Activated T-cell treated with anti-CD3 and anti-CD28 coated beads for 1 hour (primary cell): ENCODE results near the gene ALKBH6.
A peak's percentile ranks its signal among the peaks of the same experiment; 100 is the strongest.

Experiments used
- DNase-seq: peaks from one replicate; pipeline ENCODE4 v3.0.0-alpha.2; 2020; ENCODE audit warnings: low read depth

The ALKBH6 gene

DNA sequence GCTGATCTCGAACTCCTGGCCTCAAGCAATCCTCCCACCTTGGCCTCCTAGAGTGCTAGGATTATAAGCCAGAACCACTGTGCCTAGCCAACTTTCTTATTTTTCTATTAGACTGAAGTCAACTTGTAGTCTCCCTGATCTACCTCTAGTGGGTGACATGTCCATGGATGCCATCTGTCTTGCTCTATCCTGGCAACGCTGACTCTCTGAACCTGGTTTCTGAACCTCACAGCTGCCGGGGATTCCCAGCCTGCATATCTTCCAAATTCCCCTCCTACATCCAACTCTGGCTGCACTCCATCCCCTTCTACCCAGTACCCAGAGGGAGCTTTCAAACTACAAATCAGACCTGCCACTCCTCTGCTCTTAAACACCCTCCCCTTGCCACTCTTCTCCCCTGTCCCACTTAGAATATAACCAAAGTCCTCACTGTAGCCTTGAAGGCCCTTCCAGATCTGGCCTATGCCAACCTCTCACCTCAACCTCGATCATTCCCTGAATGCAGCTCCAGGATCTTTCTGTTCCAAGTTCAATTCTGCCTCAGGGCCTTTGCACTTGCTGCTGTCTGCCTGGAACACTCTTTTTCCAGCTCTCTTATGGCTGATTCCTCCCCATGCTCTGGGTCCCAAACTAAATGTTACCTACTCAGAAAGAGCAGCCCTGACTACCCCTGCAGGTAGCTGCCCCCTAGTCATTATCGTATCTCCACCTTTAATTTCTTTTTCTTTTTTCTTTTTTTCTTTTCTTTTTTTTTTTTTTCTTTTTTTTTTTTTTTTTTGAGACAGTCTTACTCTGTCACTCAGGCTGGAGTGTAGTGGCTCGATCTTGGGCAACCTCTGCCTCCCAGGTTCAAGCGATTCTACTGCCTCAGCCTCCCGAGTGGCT is 16.5 kb upstream of the ALKBH6 start:
- no peak for DNase-seq

DNA sequence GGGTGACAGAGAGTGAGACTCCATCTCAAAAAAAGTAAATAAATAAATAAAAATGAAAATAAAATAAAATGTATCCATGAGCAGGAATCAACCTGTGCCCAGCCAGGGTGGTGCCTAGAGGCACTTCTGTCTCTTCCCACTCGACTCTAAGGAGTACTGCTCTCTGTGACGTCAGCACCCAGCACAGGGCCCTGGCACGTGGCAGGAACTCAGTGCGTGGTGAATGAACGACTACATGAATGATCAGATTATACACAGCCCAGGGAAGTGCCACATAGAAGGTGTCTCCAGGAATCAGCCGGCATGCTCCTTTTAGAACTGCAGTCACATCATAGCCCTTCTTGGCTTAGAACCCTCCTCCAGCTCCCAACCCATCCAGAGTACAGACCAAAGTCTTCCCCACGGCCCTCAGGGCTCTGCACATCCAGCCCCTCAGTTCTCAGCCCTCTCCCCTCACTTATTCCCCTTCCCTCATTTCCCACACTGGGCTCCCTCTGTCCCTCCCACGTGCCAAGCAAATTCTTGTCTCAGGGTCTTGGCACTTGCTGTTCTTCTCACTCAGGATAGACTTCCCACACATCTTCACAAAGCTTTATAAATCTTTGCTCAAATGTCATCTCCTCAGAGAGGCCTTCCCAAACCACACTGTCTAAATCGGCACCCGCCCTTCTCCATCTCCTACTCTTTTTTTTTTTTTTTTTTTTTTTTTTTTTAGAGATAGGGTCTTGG is 14.5 kb upstream of the ALKBH6 start:
- DNase-seq: no peak

DNA sequence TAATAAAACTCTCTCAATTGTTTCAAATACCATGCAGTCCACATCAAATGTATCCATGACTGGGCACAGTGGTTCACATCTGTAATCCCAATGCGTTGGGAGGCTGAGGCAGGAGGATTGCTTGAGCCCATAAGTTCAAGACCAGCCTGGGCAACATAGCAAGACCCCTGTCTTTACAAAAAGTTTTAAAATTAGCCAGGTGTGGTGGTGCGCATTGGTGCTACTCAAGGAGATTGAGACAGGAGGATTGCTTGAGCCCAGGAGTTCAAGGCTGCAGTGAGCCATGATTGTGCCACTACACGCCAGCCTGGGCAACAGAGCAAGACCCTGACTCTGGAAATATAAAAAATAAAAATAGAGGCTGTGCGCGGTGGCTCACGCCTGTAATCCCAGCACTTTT is 13.7 kb upstream of the ALKBH6 start:
- no peak for DNase-seq

DNA sequence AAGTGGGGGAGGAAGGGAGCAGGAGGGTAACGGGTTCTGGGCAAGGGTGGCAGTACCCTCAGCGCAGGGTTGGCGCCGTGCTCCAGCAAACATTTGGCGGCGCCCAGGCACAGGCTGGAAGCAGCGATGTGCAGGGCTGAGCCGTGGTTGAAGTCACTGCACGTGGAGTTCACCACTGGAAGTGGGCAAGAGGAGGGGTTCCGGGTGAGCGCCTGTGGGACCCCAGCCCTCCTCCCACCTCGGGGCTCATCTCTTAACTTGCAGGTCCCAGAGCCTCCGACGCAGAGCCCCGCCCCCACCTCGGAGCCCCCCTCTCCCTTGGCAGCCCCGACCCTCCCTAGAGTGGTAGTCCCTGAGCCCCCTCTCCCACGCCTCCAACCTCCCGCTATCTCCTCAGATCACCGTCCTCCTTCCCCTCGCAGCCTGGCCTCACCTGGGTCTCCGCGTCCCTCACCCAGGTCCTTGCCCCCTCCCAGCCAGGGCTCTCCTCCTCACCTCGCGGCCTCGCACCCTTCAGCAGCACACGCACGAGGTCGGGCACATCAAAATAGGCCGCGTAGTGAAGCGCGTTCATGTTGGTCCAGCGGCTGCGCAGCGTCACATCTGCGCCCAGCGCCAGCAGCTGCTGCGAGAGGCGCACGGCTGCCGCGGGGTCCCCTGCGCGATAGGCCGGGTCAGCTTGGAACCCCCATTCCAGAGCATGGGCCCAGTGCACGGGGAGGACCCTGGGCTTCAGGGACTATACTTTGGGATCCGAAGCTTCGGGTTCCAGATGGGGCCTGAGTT is 12.3 kb upstream of the ALKBH6 start:
- no peak for DNase-seq

DNA sequence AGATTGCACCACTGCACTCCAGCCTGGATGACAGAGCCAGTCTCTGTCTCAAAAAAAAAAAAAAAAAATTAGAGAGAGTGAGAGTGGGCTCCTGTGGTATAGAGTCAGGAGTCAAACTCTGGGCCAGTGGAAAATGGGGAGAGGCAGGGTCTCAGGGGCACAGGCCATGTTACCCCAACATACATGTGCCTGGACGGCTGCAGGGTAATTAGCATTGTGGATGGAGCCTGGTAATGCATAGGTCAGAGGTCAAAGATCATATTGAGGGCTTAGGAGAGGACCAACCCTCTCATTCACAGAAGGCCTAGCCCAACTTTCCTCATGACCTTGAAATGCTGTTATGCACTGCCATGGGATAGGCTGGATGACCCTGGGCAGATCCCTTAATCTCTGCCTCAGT is 11.5 kb upstream of the ALKBH6 start:
- no peak for DNase-seq

DNA sequence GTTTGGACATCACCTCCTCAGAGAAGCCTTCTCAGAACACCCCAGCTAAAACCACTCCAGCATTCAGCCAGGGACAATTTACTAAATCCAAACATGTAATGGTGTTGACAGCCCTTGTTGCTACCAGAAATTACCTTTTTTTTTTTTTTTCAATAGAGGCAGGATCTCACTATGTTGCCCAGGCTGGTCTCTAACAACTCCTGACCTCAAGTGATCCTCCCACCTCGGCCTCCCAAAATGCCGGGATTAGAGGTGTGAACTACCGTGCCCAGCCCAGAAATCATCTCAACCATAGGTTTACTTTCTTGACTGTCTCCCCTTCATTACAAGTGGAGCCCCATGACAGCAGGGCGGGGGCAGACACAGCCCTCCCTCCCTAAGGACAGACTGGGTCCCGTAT is 9.4 kb upstream of the ALKBH6 start:
- DNase-seq: no peak

DNA sequence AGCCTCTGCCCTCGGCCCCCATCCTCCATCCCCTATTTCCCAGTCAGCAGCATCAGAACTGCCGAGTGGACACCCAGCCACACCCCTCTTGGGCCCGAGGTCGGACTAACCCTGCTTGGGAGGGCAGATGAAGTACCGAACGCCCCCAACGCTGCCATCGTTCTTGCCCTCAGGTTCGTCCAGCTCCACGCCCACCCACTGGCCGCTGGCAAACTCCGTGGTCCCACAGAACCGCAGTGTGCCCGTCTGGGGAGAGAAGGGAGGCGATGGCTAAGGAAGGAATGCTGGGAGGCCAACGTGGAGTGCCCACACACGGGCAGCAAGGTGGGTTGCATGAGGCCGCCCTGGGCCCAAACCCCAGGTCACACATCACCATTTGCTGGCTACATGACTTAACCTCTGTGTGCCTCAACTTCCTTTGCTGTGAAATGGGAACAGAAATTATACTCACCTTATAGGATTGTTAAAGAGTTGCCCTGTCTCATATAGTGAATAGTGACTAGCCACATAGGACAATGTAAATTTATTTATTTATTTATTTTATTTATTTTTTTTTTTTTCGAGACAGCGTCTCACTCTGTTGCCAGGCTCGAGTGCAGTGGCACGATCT is 5.2 kb upstream of the ALKBH6 start:
- no peak for DNase-seq

DNA sequence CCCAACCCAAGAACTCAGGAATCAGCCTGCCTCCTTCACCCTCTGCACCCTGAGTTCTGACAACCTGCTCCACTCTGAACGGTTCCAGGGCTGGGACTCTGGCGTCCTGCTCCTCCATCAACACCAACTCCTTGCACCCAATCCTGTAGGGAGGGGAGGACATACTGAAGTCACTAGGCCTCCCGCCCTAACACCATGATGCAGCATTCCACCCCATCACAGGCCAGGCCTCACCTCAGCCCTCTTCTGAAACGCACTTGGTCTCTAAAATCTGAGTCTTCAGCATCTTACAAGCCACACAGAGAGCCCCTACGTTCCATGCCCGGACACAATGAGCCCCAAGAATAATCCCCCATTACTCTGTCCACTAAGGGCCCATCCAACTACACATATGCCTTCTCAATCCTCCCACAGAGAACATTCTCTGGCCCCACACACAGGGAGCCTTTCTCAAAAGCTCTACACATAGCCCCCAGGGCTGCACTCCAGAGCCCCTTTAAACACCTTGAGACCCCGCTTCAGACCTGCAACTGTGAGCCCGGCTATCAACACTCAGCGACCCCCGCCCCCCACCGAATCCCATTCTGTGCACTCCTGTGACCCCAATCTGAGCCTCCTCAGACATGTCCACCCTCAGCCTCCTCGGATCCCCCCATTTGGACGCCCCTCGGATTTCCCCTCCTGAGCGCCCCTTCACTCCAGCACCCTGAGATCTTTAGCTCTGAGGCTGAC is 567 bp downstream of the ALKBH6 start:
- no peak for DNase-seq

DNA sequence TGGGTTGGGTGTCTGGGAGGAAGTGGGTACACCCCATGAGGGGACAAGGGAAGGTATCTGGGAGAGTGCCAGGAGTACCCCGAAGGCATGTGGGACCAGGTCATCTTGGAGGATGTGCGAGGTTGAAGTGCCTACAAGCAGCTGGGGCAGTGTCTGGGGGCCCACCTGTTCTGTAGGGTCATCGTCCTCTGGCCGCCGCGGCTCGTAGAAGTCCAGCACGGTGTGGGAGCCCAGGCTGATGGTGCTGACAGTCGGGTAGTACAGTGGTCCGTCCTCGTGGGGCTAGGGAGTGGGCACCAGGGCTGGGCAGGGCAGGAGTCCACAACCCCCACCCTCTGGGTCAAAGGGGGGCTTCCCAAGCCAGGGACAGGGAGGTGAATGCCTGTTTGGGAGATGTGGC is 3.6 kb downstream of the ALKBH6 start:
- DNase-seq: no peak

DNA sequence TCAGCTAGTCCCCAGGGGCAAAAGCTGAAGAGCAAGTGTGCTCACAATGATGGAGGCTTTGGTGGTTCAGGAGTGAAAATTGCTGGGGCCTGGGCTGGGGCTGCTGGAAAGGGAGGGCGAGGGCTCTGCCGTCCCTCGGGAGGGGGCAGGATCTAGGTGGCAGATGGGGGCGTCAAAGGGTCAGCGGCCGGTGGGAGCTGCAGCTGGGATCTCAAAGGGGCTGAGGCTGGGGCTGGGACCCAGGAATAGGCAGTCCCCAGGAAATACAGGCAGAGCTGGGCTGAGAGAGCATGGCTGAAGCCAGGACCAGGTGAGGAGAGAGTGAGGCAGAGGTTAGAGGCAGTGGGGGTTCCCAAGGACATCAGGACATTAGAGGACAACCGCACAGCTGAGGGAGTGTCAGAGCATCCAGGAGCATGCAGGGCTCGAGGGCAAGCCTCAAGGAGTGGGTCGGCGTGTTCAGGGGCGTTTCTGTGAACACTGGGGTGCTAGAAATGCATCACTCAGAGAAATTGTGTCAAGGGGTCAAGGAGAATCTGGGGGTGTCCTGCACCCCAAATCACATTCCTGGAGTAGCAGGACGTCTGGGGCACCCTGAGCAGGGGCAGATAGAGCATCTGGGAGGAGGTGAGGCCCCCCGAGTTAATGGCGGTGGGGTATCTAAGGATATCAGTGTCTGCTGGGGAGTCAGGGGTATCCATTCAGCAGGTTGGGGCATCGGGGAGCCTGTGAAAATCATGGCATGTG is 4.2 kb downstream of the ALKBH6 start:
- no peak for DNase-seq

DNA sequence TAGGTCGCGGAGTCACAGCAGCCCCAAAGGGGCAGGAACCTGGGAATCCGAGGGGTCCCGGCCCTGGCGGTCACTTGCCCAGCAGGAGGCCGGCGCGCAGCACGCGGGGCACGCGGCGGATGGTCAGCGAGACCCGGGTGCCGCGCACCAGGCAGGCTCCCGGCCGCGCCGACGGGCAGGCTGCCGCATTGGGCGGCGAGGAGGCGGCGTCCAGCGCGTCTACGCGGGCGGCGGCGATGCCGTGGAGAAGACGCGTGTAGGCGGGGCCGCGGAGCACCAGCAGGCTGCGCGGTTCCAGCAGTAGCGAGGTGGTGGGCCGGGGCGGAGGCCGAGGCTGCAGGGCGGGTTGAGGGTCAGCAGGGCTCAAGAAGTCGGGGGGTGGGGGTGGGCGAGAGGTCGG is 4.8 kb downstream of the ALKBH6 start:
- no peak for DNase-seq

DNA sequence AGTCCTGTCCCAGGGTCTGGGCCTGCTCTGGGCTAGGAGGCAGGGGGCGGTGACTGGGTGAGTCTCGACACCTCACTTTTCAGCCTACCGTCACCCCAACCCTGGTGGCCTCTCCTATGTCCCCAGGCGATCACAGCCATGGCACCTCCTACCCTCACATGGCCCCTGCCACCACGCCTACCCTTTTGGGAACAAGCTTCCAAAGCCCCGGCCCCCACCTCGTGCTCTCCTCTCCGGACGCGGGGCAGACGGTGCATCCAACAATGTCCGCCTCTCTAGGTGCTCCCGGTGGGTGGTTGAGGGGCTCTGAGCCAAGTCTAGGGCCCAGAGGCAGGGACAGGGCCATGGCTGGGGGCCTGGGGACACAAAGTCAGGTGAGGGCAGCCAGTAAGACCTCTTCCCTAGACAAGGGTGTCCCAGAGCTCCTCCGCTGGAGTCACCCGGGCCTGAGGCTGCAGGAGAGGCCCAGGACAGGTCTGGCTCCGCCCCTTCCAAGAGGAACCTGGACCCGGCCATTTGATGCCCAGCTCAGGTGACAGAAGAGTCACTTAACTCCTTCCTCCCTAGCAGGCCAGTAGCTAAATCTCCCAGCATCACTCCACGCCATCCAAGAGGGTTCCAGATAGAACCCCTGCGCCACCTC is 5.6 kb downstream of the ALKBH6 start, which contains the start of gene SYNE4:
SYNE4 (minus strand) TSS at position 478 of the 643 bp plus-strand sequence; CDS start at position 346, 132 bp downstream.
- DNase-seq: no peak

DNA sequence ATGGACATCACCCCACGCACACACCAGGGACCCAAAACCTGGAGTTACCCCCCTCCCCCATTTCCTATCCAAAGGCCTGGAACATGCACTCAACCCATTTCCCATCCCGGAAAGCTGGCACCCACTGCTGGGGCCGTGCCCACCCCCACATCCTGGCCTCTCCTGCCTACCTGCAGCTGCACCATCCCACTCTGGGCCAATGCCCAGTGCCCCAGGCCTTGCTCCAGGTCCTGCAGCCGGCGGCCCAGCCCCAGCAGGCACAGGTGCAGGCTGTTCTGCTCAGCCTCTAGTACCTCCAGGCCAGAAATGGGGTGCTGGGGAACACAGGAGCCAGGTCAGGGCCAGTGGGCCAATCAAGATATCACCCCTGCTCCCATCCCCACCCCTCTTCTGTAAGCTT is 7.1 kb downstream of the ALKBH6 start:
- no peak for DNase-seq

DNA sequence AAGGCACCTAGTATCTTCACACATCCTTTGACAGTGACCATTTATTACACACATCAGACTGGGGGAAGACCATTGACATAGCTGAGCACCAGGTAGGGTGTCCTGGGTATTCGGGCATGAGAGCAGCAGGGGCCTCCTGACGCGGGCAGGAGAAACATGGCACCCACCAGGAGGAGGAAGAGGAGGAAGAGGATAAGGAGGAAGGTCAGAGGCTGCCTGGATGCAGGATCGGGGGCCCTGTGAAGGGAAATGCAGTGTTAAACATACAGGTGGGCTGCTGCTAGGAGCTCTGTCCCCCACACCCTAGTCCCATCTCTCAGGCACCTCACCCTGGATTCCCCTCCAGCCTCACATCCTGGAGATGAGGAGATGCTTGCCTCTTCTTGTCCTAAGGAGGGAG is 10.7 kb downstream of the ALKBH6 start:
- DNase-seq: no peak

DNA sequence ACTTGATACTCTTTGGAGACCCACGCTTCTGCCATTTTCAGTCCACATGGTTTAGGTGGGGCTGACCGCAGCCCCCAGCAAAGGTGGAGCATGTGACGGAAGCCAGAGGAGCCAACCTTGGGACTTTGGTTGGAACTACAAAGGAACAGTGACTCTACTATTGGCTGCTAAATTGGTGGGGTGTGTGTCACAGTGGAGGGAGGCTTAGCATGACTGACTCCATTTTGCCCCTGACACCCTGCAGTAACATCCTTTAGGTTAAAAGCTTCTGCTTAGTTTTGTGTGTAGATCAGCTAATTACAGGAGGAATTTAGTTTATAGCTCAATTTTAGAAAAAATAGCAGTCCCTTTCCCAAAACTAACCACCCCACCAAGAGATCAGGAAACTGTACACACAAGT is 12.4 kb downstream of the ALKBH6 start:
- DNase-seq: no peak

DNA sequence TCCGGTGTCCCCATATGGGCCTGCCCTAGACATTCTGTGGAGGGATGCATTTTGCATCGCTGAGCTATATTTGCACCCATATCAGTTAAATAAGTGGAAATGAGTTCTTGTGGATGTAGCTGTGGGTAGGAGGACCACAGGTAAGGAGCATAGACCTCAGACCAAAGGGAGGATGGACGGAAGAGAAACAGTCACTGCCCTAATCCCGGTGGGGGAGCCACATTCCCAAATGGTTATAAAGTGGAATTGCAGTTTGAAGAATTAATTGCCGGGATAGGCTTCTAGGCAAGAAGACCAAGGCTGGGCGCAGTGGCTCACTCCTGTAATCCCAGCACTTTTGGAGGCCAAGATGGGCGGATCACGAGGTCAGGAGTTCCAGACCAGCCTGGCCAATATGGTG is 17.2 kb downstream of the ALKBH6 start:
- no peak for DNase-seq

DNA sequence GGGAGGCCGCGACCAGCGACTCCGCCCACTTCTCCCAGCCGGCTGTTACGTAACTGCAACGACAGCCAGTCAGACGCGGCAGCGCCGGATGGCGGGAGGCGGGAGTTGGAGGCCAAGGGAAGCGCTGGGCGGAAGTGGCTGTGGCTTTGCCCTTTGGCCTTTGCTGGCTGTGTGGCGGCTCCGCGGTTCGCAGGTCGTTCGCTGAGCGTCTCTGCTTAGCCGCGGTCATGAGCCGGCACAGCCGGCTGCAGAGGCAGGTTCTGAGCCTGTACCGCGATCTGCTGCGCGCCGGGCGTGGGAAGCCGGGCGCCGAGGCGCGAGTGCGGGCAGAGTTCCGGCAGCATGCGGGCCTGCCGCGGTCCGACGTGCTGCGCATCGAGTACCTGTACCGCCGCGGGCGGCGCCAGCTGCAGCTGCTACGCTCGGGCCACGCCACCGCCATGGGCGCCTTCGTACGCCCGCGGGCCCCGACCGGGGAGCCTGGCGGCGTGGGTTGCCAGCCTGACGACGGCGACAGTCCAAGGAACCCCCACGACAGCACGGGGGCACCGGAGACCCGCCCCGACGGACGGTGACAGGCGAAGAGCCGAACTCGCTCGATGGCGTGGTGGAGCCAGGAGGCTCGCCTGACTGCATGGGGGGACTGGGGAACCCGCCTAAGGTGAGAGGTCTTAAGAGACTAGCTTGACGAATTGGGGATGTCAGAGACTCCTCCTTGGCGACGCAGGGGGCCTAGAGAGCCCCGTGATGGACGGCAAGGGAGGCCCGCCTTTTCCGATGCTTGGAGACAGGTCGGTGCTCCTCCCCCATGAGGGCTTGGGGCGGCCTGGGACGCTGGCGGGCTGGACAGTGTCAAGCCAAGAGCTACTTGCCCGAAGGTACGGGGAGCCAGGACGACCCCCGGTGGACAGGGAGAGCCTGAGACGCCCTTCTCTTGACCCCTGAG is 18.7 kb downstream of the ALKBH6 start, which contains the start of gene SDHAF1:
SDHAF1 (plus strand) TSS at position 141 of the 946 bp plus-strand sequence; CDS start at position 228, 87 bp downstream.
- peak; percentile 86 for DNase-seq

DNA sequence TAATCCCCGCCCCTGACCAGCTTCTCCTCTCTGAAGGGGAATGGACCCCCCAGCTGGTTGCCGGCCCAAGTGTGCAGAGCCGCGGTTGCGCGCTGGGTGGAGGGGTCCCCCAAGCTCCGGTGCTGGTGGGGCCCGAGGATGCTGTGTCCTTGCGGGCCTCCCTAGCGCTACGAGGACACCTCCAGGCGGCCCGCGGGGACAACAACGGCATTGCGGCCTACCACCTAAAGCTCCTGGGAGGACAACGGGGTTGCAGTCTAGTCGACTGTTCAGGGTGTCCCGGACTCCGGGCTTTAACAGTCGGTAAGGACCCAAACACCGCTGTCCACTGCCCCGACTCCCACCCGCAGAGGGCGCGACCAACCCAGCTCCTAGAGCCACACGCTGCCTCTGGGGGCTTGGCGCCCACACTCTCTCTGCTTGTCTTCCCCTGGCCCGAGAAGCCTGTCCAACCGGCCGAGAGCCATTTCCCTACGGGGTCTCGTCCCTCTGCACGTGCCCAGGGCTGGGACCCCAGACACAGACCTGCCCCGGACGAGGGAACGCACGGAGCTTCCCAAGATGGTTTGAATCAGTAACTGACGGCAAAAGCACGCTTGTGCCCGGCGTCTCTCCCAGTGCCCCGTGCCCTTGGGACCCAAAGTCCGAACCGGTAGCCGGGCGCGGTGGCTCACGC is 20.0 kb downstream of the ALKBH6 start:
- DNase-seq: no peak
